Fibroblast of skin of right quadriceps (primary cell): Measurements from ENCODE around the gene MBLAC1.
"Not testable (repeated sequence)": the region's sequence is repeated elsewhere in the genome, so short reads cannot be mapped to it uniquely, and the experiment has no call there.

Experiments
- DNase-seq: peaks from one replicate; pipeline ENCODE4 v3.0.0-alpha.2; 2013

Gene MBLAC1

GRCh38 chr7:100124301-100125230 lies 2.2 kb upstream of the MBLAC1 start:
- no peak for DNase-seq

GRCh38 chr7:100126239-100126930 lies 382 bp upstream of the MBLAC1 start:
- no peak for DNase-seq

GRCh38 chr7:100127866-100128636 lies 1.3 kb downstream of the MBLAC1 start:
- DNase-seq = no peak

GRCh38 chr7:100128637-100128963 lies 1.8 kb downstream of the MBLAC1 start:
- DNase-seq = no peak

- not testable (repeated sequence) for DNase-seq
These were observed 3.4 kb downstream of the MBLAC1 start for GRCh38 chr7:100130220-100130607.

GRCh38 chr7:100130608-100131453 lies 4.1 kb downstream of the MBLAC1 start:
- DNase-seq = peak; percentile 39

GRCh38 chr7:100132126-100132525 lies 5.4 kb downstream of the MBLAC1 start:
- no peak for DNase-seq

GRCh38 chr7:100132697-100133151 lies 6.0 kb downstream of the MBLAC1 start:
- DNase-seq = peak; percentile 56

GRCh38 chr7:100137851-100138760 lies 11.3 kb downstream of the MBLAC1 start:
- no peak for DNase-seq

GRCh38 chr7:100141555-100141949 lies 14.8 kb downstream of the MBLAC1 start:
- no peak for DNase-seq

GRCh38 chr7:100142461-100142860 lies 15.7 kb downstream of the MBLAC1 start:
- DNase-seq = no peak

- DNase-seq = not testable (repeated sequence)
These were observed 19.6 kb downstream of the MBLAC1 start for GRCh38 chr7:100146350-100146749.

- DNase-seq = no peak
These were observed 20.5 kb downstream of the MBLAC1 start for GRCh38 chr7:100147278-100147677.

- DNase-seq = no peak
These were observed 21.4 kb downstream of the MBLAC1 start for GRCh38 chr7:100148225-100148558.

GRCh38 chr7:100148559-100149328 lies 22.0 kb downstream of the MBLAC1 start, which contains the start of gene LAMTOR4:
TSS of gene LAMTOR4 (plus strand) at chr7:100148918. CDS start at chr7:100148973, 55 bp downstream.
- DNase-seq = peak; percentile 99

GRCh38 chr7:100152404-100152803 lies 25.6 kb downstream of the MBLAC1 start:
- no peak for DNase-seq

GRCh38 chr7:100152937-100153666 lies 26.3 kb downstream of the MBLAC1 start:
- DNase-seq = no peak

GRCh38 chr7:100153708-100154535 lies 27.2 kb downstream of the MBLAC1 start:
- DNase-seq = no peak
